ENCODE measurements around the gene ALOX15. TPM values are rescaled to one million over a fixed set of nuclear protein-coding genes. Genes with fewer than 3 reads are reported as not detected.
A peak's percentile ranks its signal among the peaks of the same experiment; 100 is the strongest.

Gene ALOX15
- total RNA-seq, 6 donors from 2014 or later: 2.4 to 26.0 (median 10.0) TPM

DNA sequence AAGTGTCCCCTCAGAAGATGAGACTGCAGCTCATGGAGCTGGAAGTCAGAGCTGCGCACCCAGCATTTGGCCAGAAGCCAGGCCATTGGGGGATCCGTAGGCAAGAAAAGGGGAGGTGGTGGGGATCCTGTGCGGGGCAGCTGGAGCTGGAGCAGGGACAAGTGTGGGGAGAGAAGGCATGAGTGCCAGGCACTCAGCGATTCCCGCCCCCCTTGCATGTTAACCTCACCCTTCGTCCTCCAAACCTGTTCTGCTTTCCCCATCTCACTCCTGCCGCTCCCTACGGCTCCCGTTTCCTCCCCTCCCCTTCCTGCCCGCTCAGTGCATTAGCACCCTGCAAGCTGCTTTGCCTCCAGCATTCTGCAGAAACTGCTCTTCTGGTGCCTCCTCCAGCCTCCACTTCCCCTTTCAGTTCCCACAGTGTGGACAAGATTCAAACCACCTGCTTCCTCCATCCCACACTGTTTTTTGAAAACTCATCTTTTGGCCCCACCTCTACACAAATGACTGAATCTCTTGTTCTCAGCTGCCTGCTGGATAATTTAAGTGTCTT, 5.6 kb downstream of the ALOX15 start:
- Histone ChIP-seq H3K27ac (no peak overlapping the region), H3K36me3 (no peaks in the 10 kb centered on the region), H3K9me3 (no peaks in the 10 kb centered on the region), H3K27me3 (peaks cover 0 to 10% (median 0%) of the 10 kb centered on the region in 4 donors), H3K4me1 (peaks cover 3 to 20% (median 7%) of the 10 kb centered on the region in 4 donors), H3K4me3 (no peak overlapping the region)
- TF ChIP-seq EP300 (IDR thresholded peaks at IDR 0.05) (no peak), POLR2AphosphoS5 (IDR thresholded peaks at IDR 0.05) (no peak), POLR2A (IDR thresholded peaks at IDR 0.05) (no peak)
- TF ChIP-seq, protein P1, sequence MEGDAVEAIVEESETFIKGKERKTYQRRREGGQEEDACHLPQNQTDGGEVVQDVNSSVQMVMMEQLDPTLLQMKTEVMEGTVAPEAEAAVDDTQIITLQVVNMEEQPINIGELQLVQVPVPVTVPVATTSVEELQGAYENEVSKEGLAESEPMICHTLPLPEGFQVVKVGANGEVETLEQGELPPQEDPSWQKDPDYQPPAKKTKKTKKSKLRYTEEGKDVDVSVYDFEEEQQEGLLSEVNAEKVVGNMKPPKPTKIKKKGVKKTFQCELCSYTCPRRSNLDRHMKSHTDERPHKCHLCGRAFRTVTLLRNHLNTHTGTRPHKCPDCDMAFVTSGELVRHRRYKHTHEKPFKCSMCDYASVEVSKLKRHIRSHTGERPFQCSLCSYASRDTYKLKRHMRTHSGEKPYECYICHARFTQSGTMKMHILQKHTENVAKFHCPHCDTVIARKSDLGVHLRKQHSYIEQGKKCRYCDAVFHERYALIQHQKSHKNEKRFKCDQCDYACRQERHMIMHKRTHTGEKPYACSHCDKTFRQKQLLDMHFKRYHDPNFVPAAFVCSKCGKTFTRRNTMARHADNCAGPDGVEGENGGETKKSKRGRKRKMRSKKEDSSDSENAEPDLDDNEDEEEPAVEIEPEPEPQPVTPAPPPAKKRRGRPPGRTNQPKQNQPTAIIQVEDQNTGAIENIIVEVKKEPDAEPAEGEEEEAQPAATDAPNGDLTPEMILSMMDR (IDR thresholded peaks at IDR 0.05): no peak
- WGBS, 2 donors: 5 to 9% methylated on average over 10 of the region's 10 CpGs
- ATAC-seq (ENCODE audit: low FRiP score in 2 of 2) (peak in 1 of 2 donors; percentile 65), DNase-seq (no peak)

DNA sequence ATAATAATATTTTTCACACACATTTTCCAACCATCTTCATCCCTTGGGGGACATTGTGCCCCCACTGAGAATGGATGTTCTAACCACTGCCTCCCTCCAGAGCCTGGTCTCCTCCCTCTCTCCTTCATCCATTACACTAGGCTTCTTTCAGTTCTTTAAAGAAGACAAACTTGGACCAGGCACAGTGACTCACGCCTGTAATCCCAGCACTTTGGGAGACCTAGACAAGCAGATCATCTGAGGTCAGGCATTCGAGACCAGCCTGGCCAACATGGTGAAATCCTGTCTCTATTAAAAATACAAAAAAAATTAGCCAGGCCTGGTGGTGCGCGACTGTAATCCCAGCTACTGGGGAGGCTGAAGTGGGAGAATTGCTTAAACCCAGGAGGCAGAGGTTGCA, 6.5 kb downstream of the ALOX15 start:
- no peak for ATAC-seq (ENCODE audit: low FRiP score in 2 of 2)
- Histone ChIP-seq H3K36me3 (no peaks in the 10 kb centered on the region), H3K9me3 (no peaks in the 10 kb centered on the region), H3K27me3 (peaks cover 0 to 10% (median 0%) of the 10 kb centered on the region in 4 donors), H3K4me3 (no peak overlapping the region), H3K4me1 (peaks cover 3 to 20% (median 7%) of the 10 kb centered on the region in 4 donors), H3K27ac (no peak overlapping the region)
- no peak for DNase-seq
- 69 to 77% methylated on average over 4 of the region's 4 CpGs for whole genome bisulfite sequencing, 2 donors
- TF ChIP-seq, protein P1 (IDR thresholded peaks at IDR 0.05): no peak
- TF ChIP-seq POLR2A (IDR thresholded peaks at IDR 0.05) (no peak), POLR2AphosphoS5 (IDR thresholded peaks at IDR 0.05) (no peak), EP300 (IDR thresholded peaks at IDR 0.05) (no peak)

DNA sequence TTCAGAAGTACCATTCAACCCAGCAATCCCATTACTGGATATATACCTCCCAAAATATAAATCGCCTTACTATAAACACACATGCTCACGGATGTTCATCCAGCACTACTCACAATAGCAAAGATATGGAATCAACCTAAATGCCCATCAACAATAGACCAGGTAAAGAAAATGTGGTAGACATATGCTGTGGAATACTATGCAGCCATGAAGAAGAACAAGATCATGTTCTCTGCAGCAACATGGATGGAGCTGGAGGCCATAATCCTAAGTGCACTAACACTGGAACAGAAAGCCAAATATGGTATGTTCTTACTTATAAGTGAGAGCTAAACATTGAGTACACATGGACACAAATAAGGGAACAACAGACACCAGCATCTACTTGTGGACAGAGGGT, 7.8 kb downstream of the ALOX15 start:
- no peak overlapping the region for H3K27ac ChIP-seq
- ATAC-seq (ENCODE audit: low FRiP score in 2 of 2): no peak
- H3K4me3 ChIP-seq: no peak overlapping the region
- H3K4me1 ChIP-seq: peaks cover 0 to 11% (median 4%) of the 10 kb centered on the region in 4 donors
- peaks cover 0 to 2% (median 0%) of the 10 kb centered on the region in 4 donors for H3K27me3 ChIP-seq
- H3K9me3 ChIP-seq: no peaks in the 10 kb centered on the region
- DNase-seq: no peak
- 96 to 100% methylated on average over 2 of the region's 2 CpGs for WGBS, 2 donors
- TF ChIP-seq, protein P1 (IDR thresholded peaks at IDR 0.05): no peak
- TF ChIP-seq EP300 (IDR thresholded peaks at IDR 0.05) (no peak), POLR2A (IDR thresholded peaks at IDR 0.05) (no peak), POLR2AphosphoS5 (IDR thresholded peaks at IDR 0.05) (no peak)
- no peaks in the 10 kb centered on the region for H3K36me3 ChIP-seq

DNA sequence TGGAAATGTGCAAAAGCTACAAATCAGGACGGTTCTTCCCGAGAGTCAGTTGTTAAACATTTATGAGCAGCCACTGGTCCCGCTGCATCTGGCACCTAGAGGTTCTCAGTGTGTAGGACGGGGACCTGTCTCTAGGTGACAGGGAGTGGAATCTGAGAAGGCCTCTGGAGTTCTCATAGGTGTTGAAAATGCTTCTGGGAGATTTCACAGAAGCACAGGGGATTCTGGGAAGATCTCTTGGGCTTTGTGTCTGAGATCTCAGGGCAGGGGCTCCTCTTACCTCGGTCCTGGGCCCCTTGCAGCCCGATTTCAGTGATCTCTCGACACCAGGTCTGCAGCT, 8.9 kb downstream of the ALOX15 start:
- peaks cover 0 to 2% (median 0%) of the 10 kb centered on the region in 4 donors for H3K27me3 ChIP-seq
- no peak overlapping the region for H3K27ac ChIP-seq
- peaks cover 0 to 11% (median 4%) of the 10 kb centered on the region in 4 donors for H3K4me1 ChIP-seq
- DNase-seq: no peak
- H3K36me3 ChIP-seq: no peaks in the 10 kb centered on the region
- TF ChIP-seq POLR2AphosphoS5 (IDR thresholded peaks at IDR 0.05) (no peak), EP300 (IDR thresholded peaks at IDR 0.05) (no peak), POLR2A (IDR thresholded peaks at IDR 0.05) (no peak)
- TF ChIP-seq, protein P1 (IDR thresholded peaks at IDR 0.05): no peak
- WGBS, 2 donors: 76 to 77% methylated on average over 6 to 7 of the region's 7 CpGs
- no peak overlapping the region for H3K4me3 ChIP-seq
- H3K9me3 ChIP-seq: no peaks in the 10 kb centered on the region
- ATAC-seq (ENCODE audit: low FRiP score in 2 of 2): no peak
